GM10266 (cell line): ENCODE data around the gene TBC1D9B.

Experiments
- DNase-seq: peaks from one replicate; pipeline ENCODE4 v3.0.0; 2012; ENCODE audit errors: extremely low spot score
- CTCF ChIP-seq: IDR thresholded peaks from 2 replicates; pipeline ENCODE4 v1.5.1; 2012; ENCODE audit warnings: mild to moderate bottlenecking, low read depth; ENCODE audit not compliant: control insufficient read depth, insufficient read depth; ENCODE audit errors: missing control alignments

The TBC1D9B gene

DNA sequence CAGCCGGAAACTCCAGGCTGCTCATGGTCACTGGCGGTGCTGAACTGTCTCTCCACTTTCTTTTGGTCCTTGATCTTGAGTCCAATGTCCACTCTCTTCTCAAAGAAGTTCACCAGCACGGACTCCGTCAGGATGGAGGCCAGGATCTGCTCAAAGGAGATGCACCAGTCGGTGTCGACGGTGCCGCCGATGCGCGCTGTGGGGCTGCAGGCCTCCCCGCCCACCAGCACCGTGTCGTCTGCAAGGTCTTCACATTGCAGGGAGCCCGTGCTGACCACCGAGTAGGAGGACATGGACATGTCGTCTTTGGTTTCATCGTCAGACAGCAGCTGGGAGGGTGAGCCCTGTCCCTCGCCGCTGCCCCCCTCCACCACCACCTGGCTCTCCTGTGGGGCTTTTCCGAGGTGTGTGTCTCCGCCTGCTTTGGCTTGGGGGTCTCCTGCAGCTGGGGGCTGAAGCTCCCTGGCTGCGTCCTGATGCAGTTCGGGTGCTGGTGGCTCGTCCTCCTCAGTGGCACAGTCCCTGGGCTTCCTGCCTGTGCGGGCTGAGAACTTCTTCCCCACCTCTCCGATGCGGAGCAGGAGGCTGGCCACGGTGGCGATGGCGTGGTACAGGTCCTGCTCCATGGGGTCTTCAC, 44.1 kb downstream of the TBC1D9B start:
- no peak for TF ChIP-seq CTCF
- DNase-seq = no peak

GRCh38 chr5:179862891-179863290, 44.8 kb downstream of the TBC1D9B start:
- DNase-seq = no peak
- TF ChIP-seq CTCF = no peak

DNA sequence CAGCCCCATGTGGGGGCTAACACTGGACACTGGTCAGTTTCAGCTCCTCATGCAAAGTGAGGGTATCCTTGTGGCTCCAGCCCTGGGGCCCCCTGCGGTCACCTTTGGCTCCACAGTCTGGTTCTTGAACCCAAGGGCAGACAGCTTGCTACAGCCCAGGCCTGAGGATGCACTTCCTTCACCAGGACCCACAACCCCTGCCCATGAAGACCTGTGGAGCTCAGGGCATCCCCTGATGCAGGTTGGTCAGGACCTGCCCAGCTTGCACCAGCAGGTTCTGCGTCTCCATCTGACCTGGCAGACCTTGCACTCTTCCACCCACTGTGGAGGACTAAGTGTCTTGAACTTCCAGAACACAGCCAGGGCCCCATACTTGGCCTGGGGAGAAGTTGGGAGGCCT, 45.4 kb downstream of the TBC1D9B start:
- no peak for DNase-seq
- no peak for TF ChIP-seq CTCF

DNA sequence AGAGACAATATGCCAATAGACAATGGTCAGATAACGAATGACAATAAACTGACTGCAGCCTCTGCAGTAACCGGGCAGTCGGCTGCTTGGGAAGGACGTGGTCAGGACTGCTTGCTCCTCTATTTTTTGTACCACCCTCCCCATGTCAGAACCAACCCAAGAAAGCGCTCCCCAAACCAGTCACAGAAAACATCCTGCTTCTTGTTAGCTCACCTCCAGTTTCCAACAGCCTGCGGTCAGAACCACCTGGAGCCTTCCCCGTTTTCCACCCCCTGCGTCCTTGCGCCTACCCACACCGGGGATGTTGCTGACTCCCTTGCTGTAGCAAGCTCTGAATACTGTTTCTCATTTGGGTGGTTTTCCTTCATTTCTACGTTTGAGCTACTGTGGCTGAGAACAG, 47.4 kb downstream of the TBC1D9B start:
- TF ChIP-seq CTCF = no peak
- no peak for DNase-seq

- peak; percentile 28 for TF ChIP-seq CTCF
- peak; percentile 97 for DNase-seq
These were observed 48.9 kb downstream of the TBC1D9B start, which contains the start of gene MRNIP for GRCh38 chr5:179858586-179859427. MRNIP (minus strand) TSS chr5:179858817; CDS start chr5:179858796, 21 bp downstream.

GRCh38 chr5:179858241-179858585, 49.5 kb downstream of the TBC1D9B start:
- no peak for TF ChIP-seq CTCF
- DNase-seq = peak; percentile 70

DNA sequence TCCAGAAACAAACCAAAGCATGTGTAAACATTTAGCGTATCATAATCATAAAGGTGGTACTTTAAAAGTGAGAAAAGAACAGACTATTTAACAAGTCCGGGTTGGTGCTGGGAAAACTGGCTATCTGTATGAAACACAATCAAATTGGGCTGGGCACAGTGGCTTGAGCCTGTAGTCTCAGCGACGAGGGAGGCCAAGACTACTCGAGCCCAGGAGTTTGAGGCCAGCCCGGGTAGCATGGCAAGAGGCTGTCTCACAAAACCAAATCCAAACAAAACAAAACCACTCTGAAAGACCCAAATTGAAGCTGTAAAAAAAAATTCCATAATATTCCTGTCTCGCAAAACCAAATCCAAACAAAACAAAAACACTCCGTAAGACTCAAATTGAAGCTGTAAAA, 53.3 kb downstream of the TBC1D9B start:
- no peak for TF ChIP-seq CTCF

More for the DNA sequence above, 53.3 kb downstream of the TBC1D9B start:
- DNase-seq = no peak
